Measurements from ENCODE around the gene PAK5.

The PAK5 gene

GRCh38 chr20:9493803-9494202 is 345.1 kb downstream of the PAK5 start:
- no peak for DNase-seq (ENCODE audit: low spot score)

GRCh38 chr20:9492067-9492466 is 346.8 kb downstream of the PAK5 start:
- DNase-seq (ENCODE audit: low spot score): no peak

DNA sequence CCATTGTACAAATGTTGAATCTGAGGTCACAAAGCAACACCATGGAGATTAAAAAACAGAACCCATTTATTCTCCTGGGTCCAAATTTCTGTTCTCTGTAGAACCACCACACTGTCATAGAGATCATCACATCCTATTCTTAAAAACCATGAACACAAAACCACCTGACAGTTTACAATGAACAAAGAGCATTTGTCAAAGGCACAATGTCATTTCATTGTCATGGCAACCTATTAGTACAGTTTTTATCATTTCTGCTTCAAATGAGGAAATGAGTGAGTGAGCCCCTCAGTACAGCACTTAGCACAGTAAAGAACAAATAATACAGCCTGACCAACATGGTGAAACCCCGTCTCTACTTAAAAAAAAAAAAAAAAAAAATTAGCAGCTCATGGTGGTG is 347.6 kb downstream of the PAK5 start:
- DNase-seq (ENCODE audit: low spot score): no peak

- DNase-seq (ENCODE audit: low spot score): no peak
Measured at GRCh38 chr20:9490631-9491030, 348.2 kb downstream of the PAK5 start.

DNA sequence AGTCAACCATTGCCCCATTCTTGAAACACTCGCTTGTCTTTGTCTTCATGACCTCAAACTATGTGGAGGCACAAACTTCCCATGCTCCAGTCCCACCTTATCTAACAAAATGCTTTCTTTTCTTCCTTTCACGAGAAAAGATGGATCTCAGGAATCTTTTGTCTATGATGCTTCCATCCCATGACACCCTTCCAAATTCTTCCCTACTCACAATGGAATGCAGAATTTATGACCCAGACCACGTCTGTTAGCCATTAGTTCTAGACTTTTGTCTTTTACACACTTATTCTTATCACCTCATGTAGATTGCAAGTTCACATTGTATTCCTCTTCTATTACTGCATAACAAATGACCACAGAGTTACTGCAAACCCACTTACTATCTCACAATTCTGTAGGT is 348.7 kb downstream of the PAK5 start:
- DNase-seq (ENCODE audit: low spot score): no peak

- DNase-seq (ENCODE audit: low spot score): no peak
Measured at GRCh38 chr20:9488063-9488462, 350.8 kb downstream of the PAK5 start.
